ENCODE measurements around the gene MAST3.

GRCh38 chr19:18068395-18068794 is 29.2 kb upstream of the MAST3 start:
- no peak for TF ChIP-seq CTCF (IDR thresholded peaks at IDR 0.05)
- TF ChIP-seq POLR2A (IDR thresholded peaks at IDR 0.05) = no peak
- no peak for TF ChIP-seq EP300 (IDR thresholded peaks at IDR 0.05)
- no peak for TF ChIP-seq POLR2AphosphoS5 (IDR thresholded peaks at IDR 0.05)
